OCI-LY1 (cell line): ENCODE results near the gene RFX4.

ENCODE experiments used
- H2AFZ ChIP-seq: fragments of 200-600 bp; sonication (generic), shearing (Covaris generic); 2 replicates; pipeline ENCODE4 v1.6.0; 2014; ENCODE audit warnings: antibody characterized with exemption, mild to moderate bottlenecking, low read length
- H3F3A ChIP-seq: fragments of 200-600 bp; sonication (generic), shearing (Covaris generic); 2 replicates; pipeline ENCODE4 v1.6.0; 2014; ENCODE audit warnings: mild to moderate bottlenecking, antibody characterized with exemption, low read length, moderate library complexity; ENCODE audit not compliant: insufficient read depth
- H3K27ac ChIP-seq: fragments of 200-600 bp; sonication (generic); 2 replicates; pipeline ENCODE4 v1.5.1; 2014; ENCODE audit warnings: low read length, mixed run types, mild to moderate bottlenecking, low read depth; ENCODE audit not compliant: poor library complexity, severe bottlenecking
- H3K27me3 ChIP-seq: fragments of 200-600 bp; sonication (generic); 2 replicates; pipeline ENCODE4 v1.6.0; 2014; ENCODE audit warnings: antibody characterized with exemption, mild to moderate bottlenecking, low read length, moderate library complexity; ENCODE audit not compliant: insufficient read depth
- H3K36me3 ChIP-seq: fragments of 200-600 bp; sonication (generic); 2 replicates; pipeline ENCODE4 v1.6.1; 2014; ENCODE audit warnings: mild to moderate bottlenecking, antibody characterized with exemption, low read length, moderate library complexity, mixed read lengths; ENCODE audit not compliant: insufficient read depth
- H3K4me1 ChIP-seq: fragments of 200-600 bp; sonication (generic); 2 replicates; pipeline ENCODE4 v1.5.1; 2014; ENCODE audit warnings: mild to moderate bottlenecking, low read length, moderate library complexity; ENCODE audit not compliant: insufficient read depth, severe bottlenecking
- H3K4me2 ChIP-seq: fragments of 200-600 bp; sonication (generic), shearing (Covaris generic); 2 replicates; pipeline ENCODE4 v1.6.1; 2014; ENCODE audit warnings: low read length
- H3K4me3 ChIP-seq: fragments of 200-600 bp; sonication (generic); 2 replicates; pipeline ENCODE4 v1.5.1; 2014; ENCODE audit warnings: low read length, low read depth, mild to moderate bottlenecking, mixed read lengths; ENCODE audit not compliant: poor library complexity, severe bottlenecking
- H3K79me2 ChIP-seq: fragments of 200-600 bp; shearing (Covaris generic); 2 replicates; pipeline ENCODE4 v1.6.1; 2016; ENCODE audit warnings: mixed run types, low read length, mixed read lengths; ENCODE audit not compliant: insufficient read depth
- H3K9ac ChIP-seq: fragments of 200-600 bp; sonication (generic), shearing (Covaris generic); 2 replicates; pipeline ENCODE4 v1.6.1; 2014; ENCODE audit warnings: mild to moderate bottlenecking, low read length, mixed read lengths
- H3K9me2 ChIP-seq: fragments of 200-600 bp; sonication (generic), shearing (Covaris generic); 2 replicates; pipeline ENCODE4 v1.6.1; 2014; ENCODE audit warnings: low read depth, mild to moderate bottlenecking, low read length, mixed read lengths
- H3K9me3 ChIP-seq: fragments of 200-600 bp; shearing (Covaris generic); 2 replicates; pipeline ENCODE4 v1.6.1; 2014; ENCODE audit warnings: low read length, mixed read lengths
- H4K20me1 ChIP-seq: fragments of 200-600 bp; sonication (generic), shearing (Covaris generic); 2 replicates; pipeline ENCODE4 v1.6.0; 2016; ENCODE audit warnings: mild to moderate bottlenecking, low read length; ENCODE audit not compliant: insufficient read depth
- CTCF ChIP-seq: fragments of 200-600 bp; sonication (generic), shearing (Covaris generic); IDR thresholded peaks from 2 replicates; pipeline ENCODE4 v1.5.1; 2017; ENCODE audit warnings: mild to moderate bottlenecking, antibody characterized with exemption, low read length, moderate library complexity, mixed read lengths
- EZH2 ChIP-seq: fragments of 200-600 bp; sonication (generic), shearing (Covaris generic); IDR thresholded peaks from 2 replicates; pipeline ENCODE4 v1.8.0; 2017; ENCODE audit warnings: borderline replicate concordance, mixed run types, mild to moderate bottlenecking, antibody characterized with exemption, low read length, moderate library complexity, mixed read lengths

RFX4 gene

DNA sequence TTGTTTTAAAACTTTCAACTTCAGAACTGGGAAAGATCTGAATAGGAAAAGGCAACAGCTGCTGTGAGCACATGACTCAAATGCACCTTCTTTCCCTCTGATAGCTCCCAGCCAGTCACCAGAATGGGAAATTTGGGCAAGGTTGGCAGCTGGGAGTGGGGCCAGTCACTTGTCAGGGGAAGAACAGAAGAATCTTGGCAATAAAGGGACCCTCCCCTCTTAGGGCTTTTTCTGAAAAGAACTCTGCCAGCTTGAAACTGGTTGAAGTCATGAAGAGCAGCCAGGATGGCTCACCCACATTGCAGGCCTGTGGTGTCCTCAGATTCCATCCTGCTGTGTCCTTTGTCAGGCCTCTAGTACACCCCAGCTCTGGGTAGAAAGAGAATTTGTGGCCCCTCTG lies 181.4 kb downstream of the RFX4 start:
- no peak for TF ChIP-seq EZH2
- no peak for TF ChIP-seq CTCF
- Histone ChIP-seq H3K9me3 (no peaks in the 10 kb centered on the region), H3K4me1 (peaks cover 19% of the 10 kb centered on the region), H4K20me1 (no peaks in the 10 kb centered on the region), H3K27ac (no peak overlapping the region), H3K36me3 (no peaks in the 10 kb centered on the region), H3K4me3 (no peak overlapping the region), H3K9me2 (no peaks in the 10 kb centered on the region), H3K9ac (no peak overlapping the region), H3K27me3 (no peaks in the 10 kb centered on the region), H3F3A (no peaks in the 10 kb centered on the region), H2AFZ (no peak overlapping the region), H3K4me2 (no peak overlapping the region), H3K79me2 (no peaks in the 10 kb centered on the region)

DNA sequence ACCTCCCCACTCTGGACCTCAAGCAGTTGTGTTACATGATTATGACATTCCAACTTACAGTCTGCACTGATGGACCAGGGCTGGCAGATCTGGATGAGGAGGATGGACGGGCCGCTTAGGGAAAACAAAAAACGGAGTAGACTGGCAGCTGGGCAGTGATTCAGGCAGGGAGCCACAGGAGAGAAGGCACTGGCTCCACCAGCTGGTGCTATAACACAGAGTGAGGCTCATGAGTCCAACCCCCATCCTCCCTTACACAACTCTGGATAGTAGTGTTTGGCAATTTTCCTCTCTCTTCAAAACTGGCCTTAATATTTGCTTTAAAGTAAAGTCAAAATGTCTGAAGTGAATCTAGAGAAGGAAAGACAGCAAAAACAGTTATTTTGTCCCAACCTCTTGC lies 181.9 kb downstream of the RFX4 start:
- Histone ChIP-seq H3F3A (no peaks in the 10 kb centered on the region), H3K79me2 (no peaks in the 10 kb centered on the region), H3K9me3 (no peaks in the 10 kb centered on the region), H3K9me2 (no peaks in the 10 kb centered on the region), H3K36me3 (no peaks in the 10 kb centered on the region), H4K20me1 (no peaks in the 10 kb centered on the region), H2AFZ (no peak overlapping the region), H3K9ac (no peak overlapping the region), H3K4me1 (peaks cover 14% of the 10 kb centered on the region), H3K27ac (no peak overlapping the region), H3K27me3 (no peaks in the 10 kb centered on the region), H3K4me3 (no peak overlapping the region), H3K4me2 (no peak overlapping the region)
- TF ChIP-seq EZH2 (no peak), CTCF (no peak)

DNA sequence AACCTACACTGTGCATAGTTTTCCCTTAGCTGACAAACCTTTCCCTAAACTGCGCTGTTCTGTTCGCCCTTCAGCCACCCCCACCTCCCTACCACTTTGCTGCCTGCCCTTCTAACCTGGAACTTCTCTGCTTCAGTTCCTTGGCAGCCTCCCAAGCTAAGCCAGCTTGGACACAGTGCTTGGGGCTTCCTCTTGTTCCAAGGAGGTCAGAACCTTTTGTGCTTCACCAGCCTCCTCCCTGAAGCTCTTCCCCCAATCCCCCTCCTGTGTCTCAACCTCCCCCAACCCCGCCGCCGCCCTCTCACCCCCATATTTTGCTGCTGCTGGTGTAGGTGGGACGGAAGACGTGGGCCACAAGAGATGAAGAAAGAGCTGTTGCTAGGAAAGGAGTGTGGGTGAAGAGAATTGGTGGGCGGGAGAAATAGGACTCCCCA lies 183.6 kb downstream of the RFX4 start:
- H3K4me1 ChIP-seq, result no peaks in the 10 kb centered on the region
- no peak overlapping the region for H2AFZ ChIP-seq
- H3K27ac ChIP-seq, result no peak overlapping the region
- no peaks in the 10 kb centered on the region for H3K79me2 ChIP-seq
- no peaks in the 10 kb centered on the region for H3K36me3 ChIP-seq
- no peak overlapping the region for H3K9ac ChIP-seq
- H3K9me3 ChIP-seq, result no peaks in the 10 kb centered on the region
- no peak for TF ChIP-seq CTCF
- no peak for TF ChIP-seq EZH2
- no peaks in the 10 kb centered on the region for H3K9me2 ChIP-seq
- H3F3A ChIP-seq, result no peaks in the 10 kb centered on the region
- H3K27me3 ChIP-seq, result no peaks in the 10 kb centered on the region
- no peak overlapping the region for H3K4me2 ChIP-seq
- H4K20me1 ChIP-seq, result no peaks in the 10 kb centered on the region
- H3K4me3 ChIP-seq, result no peak overlapping the region
